GM10847 (cell line): ENCODE data around the gene DEPP1.

Source experiments
- POLR2A ChIP-seq: IDR thresholded peaks from 2 replicates; pipeline ENCODE4 v1.6.1; 2011; ENCODE audit not compliant: insufficient read length; ENCODE audit errors: extremely low read depth

The DEPP1 gene

GRCh38 chr10:44976352-44977198 is 2.0 kb downstream of the DEPP1 start:
- TF ChIP-seq POLR2A, result no peak

- TF ChIP-seq POLR2A, result no peak
These were observed 2.9 kb downstream of the DEPP1 start for GRCh38 chr10:44975431-44976331.

DNA sequence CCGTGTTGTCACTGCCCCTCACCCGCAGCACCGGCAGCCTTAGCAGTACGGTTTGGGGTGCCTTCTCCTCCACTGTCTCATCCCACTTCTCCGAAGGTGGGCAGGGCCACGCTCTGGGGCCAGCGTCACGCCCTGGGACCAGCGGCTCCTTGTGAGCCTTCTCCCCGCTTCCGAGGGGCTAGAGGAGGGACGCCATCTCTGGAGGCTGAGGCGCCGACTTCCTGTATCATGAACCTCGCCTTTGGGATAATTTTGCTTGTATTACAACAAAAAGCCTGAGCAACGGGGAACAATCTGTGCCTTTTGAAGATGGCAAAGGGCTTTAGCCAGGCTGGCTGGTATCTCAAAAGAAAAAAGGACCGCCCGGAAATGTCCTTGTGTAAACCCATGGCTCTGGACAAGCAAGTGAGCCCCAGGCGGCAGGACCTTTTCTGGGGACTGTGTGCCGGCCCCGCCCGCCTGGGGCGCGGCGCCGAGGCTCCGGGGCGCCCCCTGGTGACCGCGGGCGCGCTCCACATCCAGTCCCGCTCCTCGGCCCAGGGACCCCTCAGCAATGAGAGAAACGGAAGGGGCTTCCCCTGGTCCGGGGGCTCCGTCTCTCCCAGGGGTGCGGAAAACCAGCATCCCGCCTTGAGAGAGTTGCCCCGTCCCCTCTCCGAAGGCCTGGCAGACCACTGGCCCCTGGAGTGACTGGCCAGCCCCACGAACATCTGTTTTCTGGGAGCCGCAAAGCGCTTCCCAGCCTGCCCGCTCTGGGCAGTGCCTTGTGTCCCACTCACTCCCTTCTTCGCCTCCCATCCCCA is 3.8 kb downstream of the DEPP1 start:
- peak; percentile 28 for TF ChIP-seq POLR2A

- no peak for TF ChIP-seq POLR2A
These were observed 4.5 kb downstream of the DEPP1 start for GRCh38 chr10:44974082-44974627.

- no peak for TF ChIP-seq POLR2A
These were observed 5.1 kb downstream of the DEPP1 start for GRCh38 chr10:44973323-44974081.

- no peak for TF ChIP-seq POLR2A
These were observed 5.7 kb downstream of the DEPP1 start for GRCh38 chr10:44972874-44973306.

GRCh38 chr10:44971935-44972757 is 6.5 kb downstream of the DEPP1 start:
- no peak for TF ChIP-seq POLR2A

DNA sequence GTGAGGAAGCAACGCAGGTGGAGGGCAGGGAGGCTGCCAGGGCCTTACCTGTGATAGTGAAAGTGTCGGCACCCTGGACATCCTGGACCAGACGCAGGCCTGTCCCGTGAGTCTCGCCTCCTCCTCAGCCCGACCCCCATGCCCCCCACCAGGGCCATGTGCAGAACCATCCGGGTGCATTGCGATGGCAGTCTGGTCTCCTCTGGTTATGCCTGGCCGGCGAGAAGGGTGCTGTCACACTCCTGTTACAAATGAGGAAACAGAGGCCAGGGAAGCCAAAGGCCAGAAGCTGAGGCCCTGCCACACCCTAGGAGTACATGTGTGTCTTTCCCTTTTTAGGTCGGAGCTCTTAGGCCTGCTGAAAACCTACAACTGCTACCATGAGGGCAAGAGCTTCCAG is 7.2 kb downstream of the DEPP1 start:
- no peak for TF ChIP-seq POLR2A

DNA sequence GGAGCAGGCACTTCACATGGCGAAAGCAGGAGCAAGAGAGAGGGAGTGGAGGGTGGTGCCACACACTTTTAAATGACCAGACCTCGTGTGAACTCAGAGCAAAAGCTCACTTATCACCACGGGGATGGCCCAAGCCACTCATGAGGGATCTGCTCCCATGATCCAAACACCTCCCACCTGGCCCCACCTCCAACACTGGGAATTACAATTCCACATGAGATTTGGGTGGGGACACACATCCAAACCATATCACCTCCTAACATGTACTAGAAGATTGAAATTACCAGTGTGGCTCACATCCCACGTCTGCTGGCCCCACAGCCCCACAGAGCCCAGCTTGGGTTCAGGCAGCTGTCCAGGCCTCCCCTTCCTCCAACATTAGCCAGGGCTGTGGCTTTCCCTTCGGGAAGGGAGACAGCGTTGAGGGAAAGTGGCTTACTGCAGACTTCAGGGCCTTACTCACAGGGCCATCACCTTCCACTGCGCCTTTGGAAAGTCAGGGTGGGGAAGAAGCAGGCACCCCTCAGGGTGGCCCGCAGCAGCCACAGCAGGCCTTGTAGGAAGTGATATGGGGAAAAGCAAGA is 7.7 kb downstream of the DEPP1 start:
- TF ChIP-seq POLR2A, result no peak

- no peak for TF ChIP-seq POLR2A
These were observed 8.8 kb downstream of the DEPP1 start for GRCh38 chr10:44969854-44970253.

DNA sequence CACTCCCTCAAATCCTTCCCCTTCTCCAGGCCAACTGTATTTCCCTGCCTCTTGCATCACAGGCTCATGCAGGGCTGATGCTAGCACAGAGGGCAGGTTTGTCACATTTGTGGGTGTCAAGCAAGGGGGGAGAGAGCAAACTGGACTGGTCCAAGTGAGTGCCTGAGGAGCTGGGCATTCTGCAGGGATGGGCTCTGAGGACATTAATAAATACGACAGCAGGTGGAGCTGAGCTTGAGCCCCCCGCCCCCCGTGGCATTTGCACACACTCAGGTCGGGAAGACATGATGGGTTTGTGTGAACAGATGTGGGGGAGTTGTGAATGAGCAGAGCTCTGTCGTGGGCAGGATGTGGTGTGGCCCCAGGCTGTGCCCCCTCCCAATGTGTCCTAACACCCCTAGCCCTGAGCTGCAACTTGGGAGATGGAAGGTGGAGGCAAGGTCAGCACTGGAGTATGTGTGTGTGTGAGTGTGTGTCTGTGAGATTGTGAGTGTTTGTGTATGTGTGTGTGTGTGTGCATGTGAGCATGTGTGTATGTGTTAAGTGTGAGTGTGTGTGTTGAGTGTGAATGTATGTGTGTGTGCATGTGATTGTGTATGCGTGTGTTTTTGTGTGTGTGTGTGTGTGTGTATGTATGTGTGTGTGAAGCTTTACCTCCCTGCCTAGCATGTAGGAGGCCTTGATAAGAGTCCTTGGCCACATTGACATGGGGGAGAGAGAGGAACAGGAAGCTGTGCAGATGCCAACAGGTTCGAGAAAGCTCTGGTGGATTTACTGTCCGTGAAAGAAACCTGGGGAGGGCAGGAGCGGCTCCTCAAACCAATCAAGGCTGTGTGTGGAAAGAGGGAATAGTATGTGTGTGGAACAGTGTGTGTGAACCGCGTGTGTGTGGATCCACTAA is 9.9 kb downstream of the DEPP1 start:
- no peak for TF ChIP-seq POLR2A

DNA sequence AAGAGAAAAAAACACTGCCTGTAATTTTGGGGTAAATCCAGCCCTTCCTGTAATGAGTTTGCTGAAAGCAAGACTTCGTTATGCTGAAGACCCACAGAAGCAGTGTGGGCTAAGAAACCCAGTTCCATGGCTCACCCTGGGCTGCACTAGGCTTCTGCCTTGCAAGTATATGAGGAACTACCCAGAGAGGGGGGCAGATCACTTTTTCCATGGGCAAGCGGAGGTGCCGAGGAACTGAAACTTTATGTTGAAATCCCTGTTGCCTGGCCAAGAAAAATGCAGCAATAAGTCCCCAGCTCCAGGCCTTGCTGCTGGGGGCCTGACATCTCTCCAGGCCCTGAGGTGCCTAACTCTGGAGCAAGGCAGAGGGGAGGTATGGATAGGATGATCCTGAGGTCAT is 10.5 kb downstream of the DEPP1 start:
- TF ChIP-seq POLR2A, result no peak

DNA sequence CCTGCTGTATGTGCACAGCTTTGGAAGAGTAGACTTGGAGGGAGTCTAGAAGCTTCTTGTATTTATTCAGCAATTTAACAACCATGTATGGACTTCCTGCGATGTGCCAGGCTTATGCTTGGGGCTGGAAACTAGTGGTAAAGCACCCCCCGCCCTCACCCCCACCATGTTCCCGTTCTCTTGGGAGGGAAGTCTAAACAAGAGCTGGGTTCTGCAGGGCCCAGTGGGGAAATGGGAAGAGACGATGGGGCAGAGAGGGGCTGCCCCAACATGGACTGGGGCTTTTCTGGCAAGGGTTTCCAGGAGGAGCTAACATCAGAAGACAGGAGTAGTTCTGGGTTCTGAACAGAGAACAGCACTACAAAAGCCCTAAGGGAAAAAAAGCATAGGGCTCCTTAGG is 11.0 kb downstream of the DEPP1 start:
- no peak for TF ChIP-seq POLR2A
